ENCODE results near the gene ZNF836. TPM values are rescaled to one million over a fixed set of nuclear protein-coding genes. Genes with fewer than 3 reads are reported as not detected.
"Not testable (repeated sequence)": the region's sequence is repeated elsewhere in the genome, so short reads cannot be mapped to it uniquely, and the experiment has no call there.

ZNF836 gene
- total RNA-seq (2014; rRNA removed; shearing (Covaris generic)) = 3.4 and 8.4 TPM in 2 replicates

- peak; percentile 81 for DNase-seq (ENCODE audit: low spot score)
Measured at GRCh38 chr19:52171321-52172169, at the start of gene ZNF836. ZNF836 (minus strand) TSS chr19:52171621; CDS start chr19:52168072, 3,549 bp downstream.

GRCh38 chr19:52221031-52221430 is 49.6 kb upstream of the ZNF836 start:
- DNase-seq (ENCODE audit: low spot score) = no peak

- DNase-seq (ENCODE audit: low spot score) = no peak
Measured at GRCh38 chr19:52219611-52220010, 48.2 kb upstream of the ZNF836 start.

- DNase-seq (ENCODE audit: low spot score) = no peak
Measured at GRCh38 chr19:52217576-52217975, 46.2 kb upstream of the ZNF836 start.

- DNase-seq (ENCODE audit: low spot score) = no peak
Measured at GRCh38 chr19:52216401-52216800, 45.0 kb upstream of the ZNF836 start.

GRCh38 chr19:52214241-52214640 is 42.8 kb upstream of the ZNF836 start:
- no peak for DNase-seq (ENCODE audit: low spot score)

GRCh38 chr19:52212572-52213255 is 41.3 kb upstream of the ZNF836 start:
- DNase-seq (ENCODE audit: low spot score) = no peak

GRCh38 chr19:52211926-52212571 is 40.6 kb upstream of the ZNF836 start:
- no peak for DNase-seq (ENCODE audit: low spot score)

GRCh38 chr19:52211203-52211602 is 39.8 kb upstream of the ZNF836 start:
- DNase-seq (ENCODE audit: low spot score) = no peak

GRCh38 chr19:52206481-52206880 is 35.1 kb upstream of the ZNF836 start:
- no peak for DNase-seq (ENCODE audit: low spot score)

GRCh38 chr19:52200755-52201391 is 29.5 kb upstream of the ZNF836 start:
- DNase-seq (ENCODE audit: low spot score) = not testable (repeated sequence)

GRCh38 chr19:52200044-52200443 is 28.6 kb upstream of the ZNF836 start:
- DNase-seq (ENCODE audit: low spot score) = no peak

GRCh38 chr19:52198678-52199077 is 27.3 kb upstream of the ZNF836 start:
- DNase-seq (ENCODE audit: low spot score) = no peak

- DNase-seq (ENCODE audit: low spot score) = no peak
Measured at GRCh38 chr19:52197964-52198363, 26.5 kb upstream of the ZNF836 start.

GRCh38 chr19:52196256-52196967 is 25.0 kb upstream of the ZNF836 start:
- DNase-seq (ENCODE audit: low spot score) = no peak

GRCh38 chr19:52191951-52192350 is 20.5 kb upstream of the ZNF836 start:
- DNase-seq (ENCODE audit: low spot score) = no peak

GRCh38 chr19:52191389-52191788 is 20.0 kb upstream of the ZNF836 start:
- no peak for DNase-seq (ENCODE audit: low spot score)

GRCh38 chr19:52190487-52191293 is 19.3 kb upstream of the ZNF836 start:
- no peak for DNase-seq (ENCODE audit: low spot score)

GRCh38 chr19:52189735-52190486 is 18.5 kb upstream of the ZNF836 start, which contains the start of gene PPP2R1A:
PPP2R1A (plus strand) TSS chr19:52190052; CDS start chr19:52190097, 45 bp downstream.
- peak; percentile 100 for DNase-seq (ENCODE audit: low spot score)

Measured in H4 (cell line).